ENCODE measurements around the gene FAM53A.

DNA sequence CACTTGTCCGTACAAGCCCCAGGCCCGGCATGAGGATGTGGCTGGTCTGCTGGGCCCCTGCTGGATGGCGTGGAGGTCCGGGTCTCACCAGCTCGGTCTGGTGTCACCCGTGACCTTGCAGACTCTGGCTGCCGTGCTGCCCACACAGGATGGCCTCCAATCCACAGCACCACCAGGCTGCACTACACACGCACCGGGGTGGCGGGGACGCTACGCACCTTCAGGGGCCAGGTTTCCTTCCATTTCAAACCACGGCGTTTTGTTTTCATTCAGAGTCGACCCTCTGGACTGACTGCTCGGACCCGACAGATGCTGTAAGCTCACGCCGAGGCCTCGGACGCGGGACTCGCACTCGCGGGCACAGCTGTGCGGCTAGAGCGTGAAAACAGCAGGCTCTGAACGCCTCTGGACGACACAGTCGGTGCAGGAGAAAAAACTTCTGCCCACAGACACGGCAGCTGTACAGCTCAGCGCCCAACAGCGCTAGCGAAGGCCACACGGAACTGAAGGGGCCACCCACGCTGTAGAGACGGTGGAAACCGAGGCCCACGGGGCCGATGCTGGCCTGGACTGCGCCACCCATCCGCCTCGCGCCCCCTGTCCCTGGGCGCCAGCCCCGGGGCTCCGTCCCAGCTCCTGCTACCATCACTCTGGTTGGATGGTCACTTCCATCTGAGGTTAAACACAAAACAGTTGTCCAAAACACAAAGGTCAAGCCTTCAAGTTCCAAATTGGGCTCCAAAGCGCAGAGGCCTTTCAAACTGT lies 40.0 kb downstream of the FAM53A start:
- no peak for TF ChIP-seq POLR2A (IDR thresholded peaks at IDR 0.05)
- TF ChIP-seq, protein P1, sequence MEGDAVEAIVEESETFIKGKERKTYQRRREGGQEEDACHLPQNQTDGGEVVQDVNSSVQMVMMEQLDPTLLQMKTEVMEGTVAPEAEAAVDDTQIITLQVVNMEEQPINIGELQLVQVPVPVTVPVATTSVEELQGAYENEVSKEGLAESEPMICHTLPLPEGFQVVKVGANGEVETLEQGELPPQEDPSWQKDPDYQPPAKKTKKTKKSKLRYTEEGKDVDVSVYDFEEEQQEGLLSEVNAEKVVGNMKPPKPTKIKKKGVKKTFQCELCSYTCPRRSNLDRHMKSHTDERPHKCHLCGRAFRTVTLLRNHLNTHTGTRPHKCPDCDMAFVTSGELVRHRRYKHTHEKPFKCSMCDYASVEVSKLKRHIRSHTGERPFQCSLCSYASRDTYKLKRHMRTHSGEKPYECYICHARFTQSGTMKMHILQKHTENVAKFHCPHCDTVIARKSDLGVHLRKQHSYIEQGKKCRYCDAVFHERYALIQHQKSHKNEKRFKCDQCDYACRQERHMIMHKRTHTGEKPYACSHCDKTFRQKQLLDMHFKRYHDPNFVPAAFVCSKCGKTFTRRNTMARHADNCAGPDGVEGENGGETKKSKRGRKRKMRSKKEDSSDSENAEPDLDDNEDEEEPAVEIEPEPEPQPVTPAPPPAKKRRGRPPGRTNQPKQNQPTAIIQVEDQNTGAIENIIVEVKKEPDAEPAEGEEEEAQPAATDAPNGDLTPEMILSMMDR (IDR thresholded peaks at IDR 0.05) = no peak
- TF ChIP-seq EP300 (IDR thresholded peaks at IDR 0.05) = no peak
- TF ChIP-seq POLR2AphosphoS5 (IDR thresholded peaks at IDR 0.05) = no peak

Measured in gastroesophageal sphincter (tissue), 3 donors.